ENCODE measurements around the gene COL4A2.

COL4A2 gene

GRCh38 chr13:110430391-110431336 is 123.6 kb downstream of the COL4A2 start (continued):
- TF ChIP-seq ZBTB44 (tag by site-specific recombination; IDR thresholded peaks at IDR 0.05) (no peak), ZNF175 (tag by site-specific recombination; IDR thresholded peaks at IDR 0.05) (no peak), ZNF530 (tag by site-specific recombination; IDR thresholded peaks at IDR 0.05; ENCODE audit: low read depth) (no peak), ZNF707 (tag by site-specific recombination; IDR thresholded peaks at IDR 0.05) (no peak), ZNF624 (tag by site-specific recombination; IDR thresholded peaks at IDR 0.05) (no peak), PRDM10 (tag by site-specific recombination; IDR thresholded peaks at IDR 0.05) (no peak), PRDM1 (tag by site-specific recombination; IDR thresholded peaks at IDR 0.05) (no peak)

- no peak overlapping the region for H3K27ac ChIP-seq (ENCODE audit: extremely low read depth, low read depth, low read length)
- no peak overlapping the region for H3K4me3 ChIP-seq (ENCODE audit: low read depth, low read length)
- CTCF ChIA-PET: no interaction called here
- POLR2A ChIA-PET: no interaction called here
- TF ChIP-seq ZNF184 (tag by site-specific recombination; IDR thresholded peaks at IDR 0.05) (no peak), ZNF274 (IDR thresholded peaks at IDR 0.05; ENCODE audit: low read length) (no peak), ZNF274 (tag by site-specific recombination; IDR thresholded peaks at IDR 0.05; ENCODE audit: borderline replicate concordance) (no peak), ZNF391 (tag by site-specific recombination; IDR thresholded peaks at IDR 0.05; ENCODE audit: borderline replicate concordance, low read depth) (no peak), ZNF280D (tag by site-specific recombination; IDR thresholded peaks at IDR 0.05) (no peak), ZNF223 (tag by site-specific recombination; IDR thresholded peaks at IDR 0.05) (no peak), ZNF529 (tag by site-specific recombination; IDR thresholded peaks at IDR 0.05; ENCODE audit: insufficient replicate concordance) (no peak), ZNF561 (tag by site-specific recombination; IDR thresholded peaks at IDR 0.05; ENCODE audit: borderline replicate concordance) (no peak), REPIN1 (tag by site-specific recombination; IDR thresholded peaks at IDR 0.05; ENCODE audit: low read depth) (no peak), ZNF433 (tag by site-specific recombination; IDR thresholded peaks at IDR 0.05; ENCODE audit: low read depth) (no peak), ZNF211 (tag by site-specific recombination; IDR thresholded peaks at IDR 0.05; ENCODE audit: low read depth) (no peak), ZNF423 (tag by site-specific recombination; IDR thresholded peaks at IDR 0.05) (no peak), ZFP37 (tag by site-specific recombination; IDR thresholded peaks at IDR 0.05) (no peak), ZNF654 (tag by site-specific recombination; IDR thresholded peaks at IDR 0.05; ENCODE audit: low read depth) (no peak)
- H3K36me3 ChIP-seq (ENCODE audit: control insufficient read depth in 2 of 2, insufficient read depth in 1 of 2, low read length in 2 of 2): peaks cover 0 to 31% of the 10 kb centered on the region in 2 experiments; a peak in 1 of 3 replicates
- peaks cover 3% of the 10 kb centered on the region; the same call in 1 of the 2 replicates for H3K4me1 ChIP-seq (ENCODE audit: control insufficient read depth, insufficient read depth, low read length)
- no peaks in the 10 kb centered on the region for H3K9me3 ChIP-seq (ENCODE audit: control insufficient read depth, insufficient read depth, low read depth, low read length)
Observed at GRCh38 chr13:110431425-110432294, 124.6 kb downstream of the COL4A2 start.
